K562 (cell line): ENCODE data around the gene RNF138. TPM values are rescaled to one million over a fixed set of nuclear protein-coding genes. Genes with fewer than 3 reads are reported as not detected.
A peak's percentile ranks its signal among the peaks of the same experiment; 100 is the strongest.

ENCODE experiments used
- CBFA2T2 ChIP-seq: fragments of 450-650 bp; conservative IDR thresholded peaks from 2 replicates; pipeline ENCODE4 v1.6.1; 2017; ENCODE audit warnings: mild to moderate bottlenecking
- HOXB6 ChIP-seq: fragments of 250-450 bp; sonication (Bioruptor Pico); IDR thresholded peaks from 2 replicates; pipeline ENCODE4 v1.5.1; 2022; ENCODE audit warnings: mild to moderate bottlenecking, borderline replicate concordance
- JUNB ChIP-seq: fragments of 450-650 bp; formaldehyde crosslinking; conservative IDR thresholded peaks from 2 replicates; pipeline ENCODE4 v1.4.0; 2020; ENCODE audit warnings: mild to moderate bottlenecking
- KDM4B ChIP-seq, 2 experiments: fragments of 450-650 bp in 1 of 2; sonication (generic) in 1 of 2; IDR thresholded peaks; 2 replicates each; pipeline ENCODE4 v1.6.1; 2016 to 2017; ENCODE audit warnings: borderline replicate concordance in 2 of 2, antibody characterized with exemption in 1 of 2, low read depth in 1 of 2, mild to moderate bottlenecking in 1 of 2
- KLF16 ChIP-seq: IDR thresholded peaks from 2 replicates; pipeline ENCODE4 v1.6.1; 2016; ENCODE audit warnings: antibody characterized with exemption
- NEUROD1 ChIP-seq: fragments of 150-350 bp; IDR thresholded peaks from 2 replicates; pipeline ENCODE4 v1.6.1; 2014; ENCODE audit warnings: borderline replicate concordance, low read length, low read depth; ENCODE audit not compliant: partially characterized antibody
- POLR2B ChIP-seq: fragments of 450-650 bp; IDR thresholded peaks from 2 replicates; pipeline ENCODE4 v1.6.1; 2018; ENCODE audit warnings: low read depth; ENCODE audit not compliant: partially characterized antibody
- POLR3G ChIP-seq: IDR thresholded peaks from 2 replicates; pipeline ENCODE4 v1.6.1; 2011; ENCODE audit not compliant: insufficient read length, insufficient replicate concordance; ENCODE audit errors: extremely low read depth
- SMAD1 ChIP-seq: fragments of 150-350 bp; IDR thresholded peaks from 2 replicates; pipeline ENCODE4 v1.6.1; 2014; ENCODE audit warnings: low read length, low read depth; ENCODE audit not compliant: partially characterized antibody
- SMARCC2 ChIP-seq: fragments of 450-650 bp; IDR thresholded peaks from 2 replicates; pipeline ENCODE4 v1.6.1; 2017; ENCODE audit warnings: antibody characterized with exemption, moderate library complexity, mild to moderate bottlenecking, low read depth
- SREBF1 ChIP-seq: fragments of 150-350 bp; IDR thresholded peaks from 2 replicates; pipeline ENCODE4 v1.6.1; 2014; ENCODE audit warnings: antibody characterized with exemption, low read depth, low read length, borderline replicate concordance
- ZEB2 ChIP-seq: fragments of 450-650 bp; IDR thresholded peaks from 2 replicates; pipeline ENCODE4 v1.6.1; 2016
- ZNF224 ChIP-seq: sonication (generic); formaldehyde crosslinking; IDR thresholded peaks from 2 replicates; pipeline ENCODE4 v1.8.0; 2022; ENCODE audit warnings: mild to moderate bottlenecking, missing genetic modification reagents
- polyA plus RNA-seq, 8 experiments: library from polyadenylated mRNA; depleted of rRNA in 4 of 8; stranded (reverse) in 5 of 8; unstranded in 3 of 8; fragments of >200 nt; fragmentation: Nextera tagmentation in 2 of 8; fragmentation: Illumina TruSeq in 1 of 8; extraction: Ambion mirVana in 2 of 8; extraction: Trizol in 1 of 8; gene quantifications; 2 replicates each; pipeline versions ENCODE4 v1.2.1 to v1.2.3, GENCODE V29; 2011 to 2014; ENCODE audit warnings: inconsistent platforms in 1 of 8, missing spikeins in 1 of 8
- total RNA-seq, 7 experiments: library from RNA; depleted of rRNA in 6 of 7; stranded (reverse); fragments of >200 nt in 6 of 7; fragmentation: Illumina TruSeq in 2 of 7; extraction: Trizol in 2 of 7; gene quantifications; 2 replicates each; pipeline versions ENCODE4 v1.2.1 to v1.2.3, GENCODE V29; 2011 to 2021; ENCODE audit warnings: low replicate concordance in 1 of 7
- TF ChIP-seq, protein P1 (sequence below): fragments of 250-450 bp; sonication (Bioruptor Pico); IDR thresholded peaks from 2 replicates; pipeline ENCODE4 v1.8.0; 2022; ENCODE audit warnings: inconsistent platforms
- TF ChIP-seq, protein P2 (sequence below): fragments of 250-450 bp; sonication (Bioruptor Pico); IDR thresholded peaks from 2 replicates; pipeline ENCODE4 v1.5.0; 2021
- TF ChIP-seq, protein P3 (sequence below): sonication (generic); formaldehyde crosslinking; IDR thresholded peaks from 2 replicates; pipeline ENCODE4 v1.8.0; 2023; ENCODE audit warnings: mild to moderate bottlenecking, missing genetic modification reagents
- TF ChIP-seq, protein P4 (sequence below): fragments of 250-450 bp; sonication (Bioruptor Pico); IDR thresholded peaks from 2 replicates; pipeline ENCODE4 v1.5.0; 2021; ENCODE audit warnings: mild to moderate bottlenecking, borderline replicate concordance

Gene RNF138
- total and polyA plus RNA-seq, 9 of the 15 experiments (the other 6 are each of a cell fraction or from before 2014, with no cell fraction given), result 47.6 to 100 (median 62.5) TPM

DNA sequence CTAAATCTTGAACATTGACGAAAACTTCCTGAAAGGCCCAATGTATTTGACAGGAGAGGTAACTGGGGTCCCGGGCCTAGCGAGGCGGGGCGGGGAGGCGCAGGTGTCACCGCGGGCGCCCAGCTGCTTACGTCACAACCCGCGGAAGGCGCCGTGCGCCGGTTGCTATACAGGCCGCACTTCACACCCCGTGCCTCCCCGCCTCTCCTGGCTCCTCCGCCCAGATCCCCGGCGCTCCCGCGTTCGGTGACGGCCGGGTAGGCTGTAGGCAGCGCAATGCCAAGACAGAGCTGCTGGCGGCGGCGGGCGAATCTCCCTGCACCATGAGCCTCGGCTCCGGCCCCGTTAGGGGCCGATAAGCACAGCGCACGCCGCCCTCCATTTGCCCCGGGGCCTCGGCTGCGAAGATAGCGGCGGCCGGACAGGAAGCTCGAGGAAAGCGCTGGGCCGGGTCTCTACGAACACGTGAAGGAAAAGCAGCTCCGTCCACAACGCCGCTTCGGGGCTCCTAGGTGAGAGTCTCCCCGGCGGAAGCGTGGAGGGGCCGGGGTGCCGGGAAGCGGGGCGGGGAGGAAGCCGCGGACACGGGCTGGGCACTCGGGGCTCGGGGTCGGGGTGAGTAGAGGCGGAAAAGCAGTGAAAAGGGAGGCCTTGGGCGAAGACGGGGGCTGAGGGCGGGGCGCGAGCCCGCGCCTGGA, at the start of gene RNF138 (continued):
- peak; percentile 84 for TF ChIP-seq SMAD1
- TF ChIP-seq POLR2B, result peak; percentile 73
- TF ChIP-seq KDM4B (IDR thresholded peaks at IDR 0.05; ENCODE audit: borderline replicate concordance in 2 of 2, low read depth in 1 of 2), result no peak
- TF ChIP-seq ZNF224 (CRISPR knock-in tag), result 0 out of 2 replicates have a peak, but pooled peaks have one; percentile 37
- peak; percentile 15 for TF ChIP-seq NEUROD1
- TF ChIP-seq KLF16, result no peak
- TF ChIP-seq, protein P1, sequence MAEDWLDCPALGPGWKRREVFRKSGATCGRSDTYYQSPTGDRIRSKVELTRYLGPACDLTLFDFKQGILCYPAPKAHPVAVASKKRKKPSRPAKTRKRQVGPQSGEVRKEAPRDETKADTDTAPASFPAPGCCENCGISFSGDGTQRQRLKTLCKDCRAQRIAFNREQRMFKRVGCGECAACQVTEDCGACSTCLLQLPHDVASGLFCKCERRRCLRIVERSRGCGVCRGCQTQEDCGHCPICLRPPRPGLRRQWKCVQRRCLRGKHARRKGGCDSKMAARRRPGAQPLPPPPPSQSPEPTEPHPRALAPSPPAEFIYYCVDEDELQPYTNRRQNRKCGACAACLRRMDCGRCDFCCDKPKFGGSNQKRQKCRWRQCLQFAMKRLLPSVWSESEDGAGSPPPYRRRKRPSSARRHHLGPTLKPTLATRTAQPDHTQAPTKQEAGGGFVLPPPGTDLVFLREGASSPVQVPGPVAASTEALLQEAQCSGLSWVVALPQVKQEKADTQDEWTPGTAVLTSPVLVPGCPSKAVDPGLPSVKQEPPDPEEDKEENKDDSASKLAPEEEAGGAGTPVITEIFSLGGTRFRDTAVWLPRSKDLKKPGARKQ, result no peak
- TF ChIP-seq CBFA2T2, result peak; percentile 47
- no peak for TF ChIP-seq POLR3G
- TF ChIP-seq, protein P2, sequence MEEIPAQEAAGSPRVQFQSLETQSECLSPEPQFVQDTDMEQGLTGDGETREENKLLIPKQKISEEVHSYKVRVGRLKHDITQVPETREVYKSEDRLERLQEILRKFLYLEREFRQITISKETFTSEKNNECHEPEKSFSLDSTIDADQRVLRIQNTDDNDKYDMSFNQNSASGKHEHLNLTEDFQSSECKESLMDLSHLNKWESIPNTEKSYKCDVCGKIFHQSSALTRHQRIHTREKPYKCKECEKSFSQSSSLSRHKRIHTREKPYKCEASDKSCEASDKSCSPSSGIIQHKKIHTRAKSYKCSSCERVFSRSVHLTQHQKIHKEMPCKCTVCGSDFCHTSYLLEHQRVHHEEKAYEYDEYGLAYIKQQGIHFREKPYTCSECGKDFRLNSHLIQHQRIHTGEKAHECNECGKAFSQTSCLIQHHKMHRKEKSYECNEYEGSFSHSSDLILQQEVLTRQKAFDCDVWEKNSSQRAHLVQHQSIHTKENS (CRISPR knock-in tag), result no peak
- no peak for TF ChIP-seq SMARCC2
- TF ChIP-seq, protein P3, sequence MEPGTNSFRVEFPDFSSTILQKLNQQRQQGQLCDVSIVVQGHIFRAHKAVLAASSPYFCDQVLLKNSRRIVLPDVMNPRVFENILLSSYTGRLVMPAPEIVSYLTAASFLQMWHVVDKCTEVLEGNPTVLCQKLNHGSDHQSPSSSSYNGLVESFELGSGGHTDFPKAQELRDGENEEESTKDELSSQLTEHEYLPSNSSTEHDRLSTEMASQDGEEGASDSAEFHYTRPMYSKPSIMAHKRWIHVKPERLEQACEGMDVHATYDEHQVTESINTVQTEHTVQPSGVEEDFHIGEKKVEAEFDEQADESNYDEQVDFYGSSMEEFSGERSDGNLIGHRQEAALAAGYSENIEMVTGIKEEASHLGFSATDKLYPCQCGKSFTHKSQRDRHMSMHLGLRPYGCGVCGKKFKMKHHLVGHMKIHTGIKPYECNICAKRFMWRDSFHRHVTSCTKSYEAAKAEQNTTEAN (CRISPR knock-in tag), result no peak
- TF ChIP-seq JUNB (CRISPR knock-in tag), result no peak
- TF ChIP-seq, protein P4, sequence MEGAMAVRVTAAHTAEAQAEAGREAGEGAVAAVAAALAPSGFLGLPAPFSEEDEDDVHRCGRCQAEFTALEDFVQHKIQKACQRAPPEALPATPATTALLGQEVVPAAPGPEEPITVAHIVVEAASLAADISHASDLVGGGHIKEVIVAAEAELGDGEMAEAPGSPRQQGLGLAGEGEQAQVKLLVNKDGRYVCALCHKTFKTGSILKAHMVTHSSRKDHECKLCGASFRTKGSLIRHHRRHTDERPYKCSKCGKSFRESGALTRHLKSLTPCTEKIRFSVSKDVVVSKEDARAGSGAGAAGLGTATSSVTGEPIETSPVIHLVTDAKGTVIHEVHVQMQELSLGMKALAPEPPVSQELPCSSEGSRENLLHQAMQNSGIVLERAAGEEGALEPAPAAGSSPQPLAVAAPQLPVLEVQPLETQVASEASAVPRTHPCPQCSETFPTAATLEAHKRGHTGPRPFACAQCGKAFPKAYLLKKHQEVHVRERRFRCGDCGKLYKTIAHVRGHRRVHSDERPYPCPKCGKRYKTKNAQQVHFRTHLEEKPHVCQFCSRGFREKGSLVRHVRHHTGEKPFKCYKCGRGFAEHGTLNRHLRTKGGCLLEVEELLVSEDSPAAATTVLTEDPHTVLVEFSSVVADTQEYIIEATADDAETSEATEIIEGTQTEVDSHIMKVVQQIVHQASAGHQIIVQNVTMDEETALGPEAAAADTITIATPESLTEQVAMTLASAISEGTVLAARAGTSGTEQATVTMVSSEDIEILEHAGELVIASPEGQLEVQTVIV (CRISPR knock-in tag), result no peak
- TF ChIP-seq ZEB2, result no peak
- no peak; the same call in 1 of the 2 replicates for TF ChIP-seq HOXB6 (CRISPR knock-in tag)
- TF ChIP-seq SREBF1, result no peak
